Activated naive CD8-positive, alpha-beta T cell treated with anti-CD3 and anti-CD28 coated beads, Interleukin-2, amount 10 ng/mL, durations not matched to agents 7 days and 5 days (primary cell): ENCODE measurements around the gene MATN1. TPM values are rescaled to one million over a fixed set of nuclear protein-coding genes. Genes with fewer than 3 reads are reported as not detected.
"Not testable (repeated sequence)": the region's sequence is repeated elsewhere in the genome, so short reads cannot be mapped to it uniquely, and the experiment has no call there.

Experiments used
- ATAC-seq: fragments of 150-1000 bp; cut with Tn5 transposase; one replicate; pipeline ENCODE4 v1.10.0; 2021; ENCODE audit warnings: low read depth, moderate library complexity
- POLR2A ChIA-PET: fragments of 350-600 bp; sonication (Branson Sonifier 250); formaldehyde crosslinking; loops from one replicate; lab custom pipeline; 2021; ENCODE audit warnings: antibody characterized with exemption; lab: Charles Lee
- DNase-seq: peaks from one replicate; pipeline ENCODE4 v3.0.0; 2021
- H3K27ac Mint-ChIP-seq: one replicate; pipeline ENCODE4 v1.8.0; 2022; ENCODE audit warnings: mild to moderate bottlenecking, mixed read lengths
- H3K27me3 Mint-ChIP-seq: one replicate; pipeline ENCODE4 v1.8.0; 2022; ENCODE audit warnings: mild to moderate bottlenecking, moderate library complexity, mixed read lengths
- H3K36me3 Mint-ChIP-seq: one replicate; pipeline ENCODE4 v1.8.0; 2021; ENCODE audit warnings: mild to moderate bottlenecking, mixed read lengths
- H3K4me1 Mint-ChIP-seq: one replicate; pipeline ENCODE4 v1.8.0; 2021; ENCODE audit warnings: mixed read lengths
- H3K4me3 Mint-ChIP-seq: one replicate; pipeline ENCODE4 v1.8.0; 2022; ENCODE audit warnings: mild to moderate bottlenecking, moderate library complexity, mixed read lengths
- H3K9me3 Mint-ChIP-seq: one replicate; pipeline ENCODE4 v1.8.0; 2021; ENCODE audit warnings: mixed read lengths
- total RNA-seq, 2 experiments: library from RNA; stranded (reverse); gene quantifications; one replicate each; pipeline ENCODE4 v1.2.3, GENCODE V29; 2021

The MATN1 gene
- under 1 TPM in 1 of 2 experiments, not detected in 1; 0.26 TPM for total RNA-seq

- Mint-ChIP-seq H3K4me1 (peaks cover 12% of the 10 kb centered on the region), H3K27ac (no peak within 1 kb of the TSS), H3K36me3 (no peaks in the 10 kb centered on the region), H3K4me3 (no peak within 1 kb of the TSS), H3K9me3 (no peaks in the 10 kb centered on the region), H3K27me3 (no peaks in the 10 kb centered on the region)
- POLR2A ChIA-PET: no interaction called here
- DNase-seq (no peak), ATAC-seq (no peak)
Observed at GRCh38 chr1:30723331-30723755, at the start of gene MATN1. Gene MATN1 (minus strand): TSS chr1:30723585. CDS start chr1:30723551, 34 bp downstream.

- POLR2A ChIA-PET: no interaction called here
- Mint-ChIP-seq H3K9me3 (no peaks in the 10 kb centered on the region), H3K36me3 (no peaks in the 10 kb centered on the region), H3K4me3 (no peak overlapping the region), H3K27me3 (peaks cover 2% of the 10 kb centered on the region), H3K4me1 (peaks cover 10% of the 10 kb centered on the region), H3K27ac (no peak overlapping the region)
- ATAC-seq (no peak), DNase-seq (no peak)
Observed at GRCh38 chr1:30771005-30771404, 47.6 kb upstream of the MATN1 start.

GRCh38 chr1:30770150-30770549, 46.8 kb upstream of the MATN1 start:
- Mint-ChIP-seq H3K4me1 (peaks cover 15% of the 10 kb centered on the region), H3K27ac (no peak overlapping the region), H3K27me3 (peaks cover 2% of the 10 kb centered on the region), H3K36me3 (no peaks in the 10 kb centered on the region), H3K9me3 (no peaks in the 10 kb centered on the region), H3K4me3 (no peak overlapping the region)
- DNase-seq: no peak
- POLR2A ChIA-PET: interaction anchor here (0.6 kb wide), 1 partner anchor 1537 kb away, joined by 4 read pairs; no protein-coding TSS in a partner anchor
- ATAC-seq: no peak

- Mint-ChIP-seq H3K27me3 (peaks cover 2% of the 10 kb centered on the region), H3K9me3 (no peaks in the 10 kb centered on the region), H3K27ac (no peak overlapping the region), H3K4me3 (no peak overlapping the region), H3K36me3 (no peaks in the 10 kb centered on the region), H3K4me1 (peaks cover 15% of the 10 kb centered on the region)
- DNase-seq (no peak), ATAC-seq (no peak)
- POLR2A ChIA-PET: interaction anchor here (0.7 kb wide), 1 partner anchor 25 kb away, joined by 4 read pairs; no protein-coding TSS in a partner anchor
Observed at GRCh38 chr1:30768830-30769718, 45.7 kb upstream of the MATN1 start.

GRCh38 chr1:30768159-30768829, 44.9 kb upstream of the MATN1 start:
- ATAC-seq (peak; percentile 33), DNase-seq (no peak)
- POLR2A ChIA-PET: interaction anchor here (0.7 kb wide), 1 partner anchor 24 kb away, joined by 4 read pairs; no protein-coding TSS in a partner anchor
- H3K9me3 Mint-ChIP-seq: no peaks in the 10 kb centered on the region
- H3K4me1 Mint-ChIP-seq: peaks cover 15% of the 10 kb centered on the region
- H3K27me3 Mint-ChIP-seq: peaks cover 2% of the 10 kb centered on the region
- H3K27ac Mint-ChIP-seq: no peak overlapping the region
- H3K4me3 Mint-ChIP-seq: no peak overlapping the region
- no peaks in the 10 kb centered on the region for H3K36me3 Mint-ChIP-seq

GRCh38 chr1:30766948-30767347, 43.6 kb upstream of the MATN1 start:
- POLR2A ChIA-PET: interaction anchor here (1.3 kb wide), 1 partner anchor 49 kb away, joined by 3 read pairs; no protein-coding TSS in a partner anchor
- not testable (repeated sequence) for H3K9me3 Mint-ChIP-seq, ATAC-seq, H3K27ac Mint-ChIP-seq, H3K27me3 Mint-ChIP-seq, H3K36me3 Mint-ChIP-seq, DNase-seq, H3K4me3 Mint-ChIP-seq
- H3K4me1 Mint-ChIP-seq: peaks cover 19% of the 10 kb centered on the region

- H3K4me1 Mint-ChIP-seq: peaks cover 27% of the 10 kb centered on the region
- POLR2A ChIA-PET: interaction anchor here (1.1 to 1.3 kb wide), 3 partner anchors 17 to 47 kb away, joined by 3 to 4 read pairs (median 3); no protein-coding TSS in a partner anchor
- no peaks in the 10 kb centered on the region for H3K9me3 Mint-ChIP-seq
- peaks cover 2% of the 10 kb centered on the region for H3K27me3 Mint-ChIP-seq
- DNase-seq: no peak
- H3K36me3 Mint-ChIP-seq: no peaks in the 10 kb centered on the region
- no peak overlapping the region for H3K4me3 Mint-ChIP-seq
- peak; percentile 23 for ATAC-seq
- peak overlapping the region; percentile 54 for H3K27ac Mint-ChIP-seq
Observed at GRCh38 chr1:30765556-30766434, 42.4 kb upstream of the MATN1 start.

GRCh38 chr1:30764939-30765555, 41.7 kb upstream of the MATN1 start:
- Mint-ChIP-seq H3K27me3 (no peaks in the 10 kb centered on the region), H3K36me3 (no peaks in the 10 kb centered on the region), H3K4me3 (no peak overlapping the region), H3K9me3 (no peaks in the 10 kb centered on the region), H3K4me1 (peaks cover 34% of the 10 kb centered on the region), H3K27ac (peak overlapping the region; percentile 25)
- POLR2A ChIA-PET: interaction anchor here (1.1 to 1.3 kb wide), 2 partner anchors 16 to 35 kb away, joined by 3 to 4 read pairs; no protein-coding TSS in a partner anchor
- no peak for DNase-seq
- ATAC-seq: no peak

GRCh38 chr1:30764396-30764795, 41.0 kb upstream of the MATN1 start:
- H3K4me3 Mint-ChIP-seq: no peak overlapping the region
- no peak for ATAC-seq
- H3K9me3 Mint-ChIP-seq: no peaks in the 10 kb centered on the region
- H3K27me3 Mint-ChIP-seq: no peaks in the 10 kb centered on the region
- DNase-seq: no peak
- no peak overlapping the region for H3K27ac Mint-ChIP-seq
- H3K4me1 Mint-ChIP-seq: peaks cover 40% of the 10 kb centered on the region
- no peaks in the 10 kb centered on the region for H3K36me3 Mint-ChIP-seq
- POLR2A ChIA-PET: interaction anchor here (11.5 kb wide), 1 partner anchor 19 kb away, joined by 284 read pairs; no protein-coding TSS in a partner anchor

- Mint-ChIP-seq H3K27me3 (no peaks in the 10 kb centered on the region), H3K9me3 (no peaks in the 10 kb centered on the region), H3K4me3 (no peak overlapping the region), H3K36me3 (no peaks in the 10 kb centered on the region), H3K27ac (peak overlapping the region; percentile 30), H3K4me1 (peaks cover 45% of the 10 kb centered on the region)
- DNase-seq (no peak), ATAC-seq (no peak)
- POLR2A ChIA-PET: interaction anchor here (11.5 kb wide), 1 partner anchor 18 kb away, joined by 284 read pairs; no protein-coding TSS in a partner anchor
Observed at GRCh38 chr1:30763651-30764248, 40.4 kb upstream of the MATN1 start.

GRCh38 chr1:30762930-30763650, 39.7 kb upstream of the MATN1 start:
- no peaks in the 10 kb centered on the region for H3K9me3 Mint-ChIP-seq
- POLR2A ChIA-PET: interaction anchor here (2.8 to 11.5 kb wide), 2 partner anchors 17 to 45 kb away, joined by 11 to 284 read pairs; no protein-coding TSS in a partner anchor
- H3K27ac Mint-ChIP-seq: peak overlapping the region; percentile 30
- no peaks in the 10 kb centered on the region for H3K27me3 Mint-ChIP-seq
- no peaks in the 10 kb centered on the region for H3K36me3 Mint-ChIP-seq
- peaks cover 49% of the 10 kb centered on the region for H3K4me1 Mint-ChIP-seq
- DNase-seq (no peak), ATAC-seq (no peak)
- no peak overlapping the region for H3K4me3 Mint-ChIP-seq
